Stimulated activated CD4-positive, alpha-beta T cell treated with anti-CD3 and anti-CD28 coated beads, Interleukin-1b, Interleukin-23, amount 100 ng/mL, for 24 hours (primary cell): ENCODE measurements around the gene GRB2.
"Not testable (repeated sequence)": the region's sequence is repeated elsewhere in the genome, so short reads cannot be mapped to it uniquely, and the experiment has no call there.

Experiments used
- DNase-seq, 4 experiments: peaks; one replicate each; pipeline ENCODE4 v3.0.0-alpha.2; 2020; ENCODE audit warnings: low read depth in 4 of 4, low spot score in 1 of 4

Gene GRB2

DNA sequence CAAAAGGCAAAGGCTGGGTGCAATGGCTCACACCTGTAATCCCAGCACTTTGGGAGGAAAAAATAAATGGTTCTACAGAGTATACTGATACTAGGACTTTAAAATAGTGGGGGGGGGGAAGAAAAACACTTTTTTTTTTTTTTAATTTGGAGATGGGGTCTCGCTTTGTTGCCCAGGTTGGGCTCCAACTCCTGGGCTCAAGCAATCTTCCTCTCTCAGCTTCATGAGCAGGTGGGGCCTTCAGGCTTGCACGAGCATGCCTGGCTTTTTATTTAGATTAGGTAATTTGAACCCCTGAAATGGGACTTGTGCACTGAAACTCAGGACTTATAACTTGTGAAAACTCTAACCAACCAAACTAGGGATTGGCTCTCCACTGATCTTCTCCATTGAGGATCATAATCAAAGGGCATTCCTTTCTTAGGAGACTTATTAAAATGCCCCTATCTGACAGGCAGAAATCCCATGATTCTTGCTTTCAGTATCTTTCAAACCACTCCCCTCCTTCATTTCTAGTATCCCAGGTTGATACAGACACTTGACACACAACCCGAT, 16.9 kb downstream of the GRB2 start:
- no peak for DNase-seq

DNA sequence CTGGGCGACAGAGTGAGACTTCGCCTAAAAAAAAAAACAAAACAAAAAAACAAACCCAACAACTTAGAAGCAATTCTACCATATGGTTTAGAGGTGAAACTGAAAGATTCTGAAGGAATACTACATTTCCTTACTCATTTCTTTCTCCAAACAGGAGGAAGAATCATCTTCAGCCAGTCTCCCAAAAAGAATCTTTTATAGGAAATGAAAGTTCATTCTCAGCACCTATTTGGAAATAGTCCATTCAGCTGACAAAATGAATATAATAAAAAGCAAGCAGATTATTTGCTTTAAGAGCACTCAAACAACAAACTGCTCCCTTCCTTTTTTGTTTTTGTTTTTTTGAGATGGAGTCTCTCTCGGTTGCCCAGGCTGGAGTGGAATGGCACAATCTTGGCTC, 17.7 kb downstream of the GRB2 start:
- DNase-seq = no peak

DNA sequence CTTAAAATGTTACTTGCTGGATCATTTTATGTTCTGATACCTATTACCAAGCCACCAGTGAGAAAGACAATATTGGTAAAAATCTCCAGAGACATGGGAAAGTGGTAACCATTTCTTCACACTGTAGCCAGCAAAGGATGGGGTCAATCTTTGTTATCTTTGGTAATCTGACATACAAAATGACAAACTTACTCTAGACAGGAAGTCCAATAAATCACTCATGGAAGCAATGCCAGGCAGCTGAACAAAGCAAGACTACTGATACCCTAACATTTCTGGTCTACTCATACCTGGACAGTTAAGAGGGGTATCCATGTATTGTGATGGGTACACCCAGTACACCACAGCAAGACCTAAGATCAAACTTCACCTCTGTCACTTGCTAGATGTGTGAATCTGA, 19.0 kb downstream of the GRB2 start:
- DNase-seq = no peak

DNA sequence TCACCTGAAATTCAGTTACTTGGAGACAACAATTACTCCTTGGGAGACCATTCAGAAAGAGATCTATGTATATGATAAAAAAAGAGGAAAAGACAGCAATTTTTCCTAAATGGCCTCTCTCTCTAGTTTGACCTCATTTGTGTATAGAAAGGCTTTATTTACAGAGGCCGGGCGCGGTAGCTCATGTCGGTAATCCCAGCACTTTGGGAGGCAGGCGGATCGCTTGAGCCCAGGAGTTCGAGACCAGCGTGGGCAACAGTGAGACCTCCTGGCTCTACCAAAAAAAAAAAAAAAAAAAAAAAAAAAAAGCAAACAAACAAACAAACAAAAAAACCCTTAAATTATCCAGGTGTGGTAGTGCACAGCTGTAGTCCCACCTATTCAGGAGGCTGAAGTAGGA, 20.7 kb downstream of the GRB2 start:
- no peak for DNase-seq

DNA sequence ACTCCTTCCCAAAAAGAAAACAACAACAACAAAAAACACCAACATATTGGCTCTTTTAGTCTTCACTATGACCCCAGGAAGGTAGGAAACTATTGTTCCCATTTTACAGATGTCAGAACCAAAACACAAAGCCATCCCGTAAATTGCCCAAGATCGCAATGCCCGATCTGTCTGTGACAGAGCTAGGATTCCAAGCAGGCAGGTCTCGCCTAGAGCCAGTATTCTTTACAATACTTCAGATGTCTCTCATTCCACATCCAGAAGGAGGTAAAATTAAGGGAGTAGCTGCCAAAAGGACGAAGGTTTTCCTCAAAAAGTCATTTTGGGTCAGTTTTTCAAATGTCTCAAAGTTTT, 21.7 kb downstream of the GRB2 start:
- no peak for DNase-seq

DNA sequence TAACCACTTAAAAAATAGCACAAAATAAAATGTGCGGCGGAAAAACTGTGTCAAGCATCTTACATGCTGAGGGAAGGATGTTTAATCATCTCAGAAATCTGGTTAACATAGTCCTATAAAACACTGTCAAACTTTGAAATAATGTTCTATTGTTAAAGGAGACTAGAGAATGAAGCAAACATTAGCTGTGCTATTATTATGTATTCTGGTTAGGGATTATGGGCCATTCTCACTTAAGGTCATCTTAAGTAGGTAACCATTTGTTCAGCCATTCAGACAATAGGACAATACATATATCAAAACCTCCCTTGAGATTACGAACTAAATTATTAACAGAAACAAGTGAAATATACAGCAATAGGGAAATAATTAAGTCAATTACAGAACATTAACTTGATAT, 24.7 kb downstream of the GRB2 start:
- no peak for DNase-seq

DNA sequence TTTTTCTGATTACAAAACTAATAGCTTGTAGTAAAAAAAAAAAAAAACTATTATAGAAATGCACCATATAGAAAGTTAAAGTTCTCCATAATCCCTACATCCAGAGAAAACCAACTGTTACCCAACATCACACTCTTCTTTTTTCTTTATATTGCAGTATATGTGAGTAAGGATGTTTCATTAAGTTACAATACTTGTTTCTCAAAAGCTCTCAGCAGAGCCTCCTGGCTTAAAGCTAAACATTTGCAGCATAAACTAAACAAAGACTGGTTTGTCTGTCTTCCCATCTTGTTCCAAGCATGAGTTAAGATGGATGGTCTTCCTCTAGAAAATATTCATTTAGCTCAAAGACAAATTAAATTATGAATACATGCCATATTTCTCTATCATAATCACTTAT, 25.2 kb downstream of the GRB2 start:
- no peak for DNase-seq

DNA sequence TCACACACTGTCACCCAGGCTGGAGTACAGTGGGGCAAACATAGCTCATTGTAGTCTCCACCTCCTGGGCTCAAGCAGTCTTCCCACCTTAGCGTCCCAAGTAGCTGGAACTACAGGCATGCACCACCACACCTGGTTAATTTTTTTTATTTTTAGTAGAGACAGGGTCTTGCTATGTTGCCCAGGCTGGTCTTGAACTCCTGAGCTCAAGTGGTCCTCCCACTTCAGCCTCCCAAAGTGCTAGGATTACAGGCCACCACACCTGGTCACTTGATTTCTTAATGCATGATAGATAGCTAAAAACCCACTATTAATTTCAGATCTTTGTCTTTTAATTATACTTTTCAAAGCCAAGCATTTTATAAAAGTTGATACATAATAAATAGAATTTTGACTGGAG, 26.1 kb downstream of the GRB2 start:
- not testable (repeated sequence) for DNase-seq

DNA sequence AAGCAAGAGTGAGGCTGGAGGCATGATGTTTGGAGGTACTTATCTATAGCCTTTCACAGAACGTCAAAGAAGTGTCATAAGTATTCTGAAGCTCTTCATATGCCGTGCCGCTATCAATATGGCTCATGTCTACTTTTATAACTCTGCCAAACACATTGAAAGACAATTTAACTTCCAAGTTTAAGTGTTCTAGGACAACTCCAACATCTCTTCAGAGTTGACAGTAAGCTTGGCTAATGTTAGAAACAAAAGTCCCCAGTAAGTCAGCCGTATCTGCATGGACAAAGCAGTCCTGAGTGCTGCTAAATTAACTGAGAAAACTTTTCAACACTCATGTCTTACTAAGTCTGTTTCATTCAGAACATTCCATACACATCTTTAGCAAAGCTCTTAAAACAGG, 32.2 kb downstream of the GRB2 start:
- no peak for DNase-seq

DNA sequence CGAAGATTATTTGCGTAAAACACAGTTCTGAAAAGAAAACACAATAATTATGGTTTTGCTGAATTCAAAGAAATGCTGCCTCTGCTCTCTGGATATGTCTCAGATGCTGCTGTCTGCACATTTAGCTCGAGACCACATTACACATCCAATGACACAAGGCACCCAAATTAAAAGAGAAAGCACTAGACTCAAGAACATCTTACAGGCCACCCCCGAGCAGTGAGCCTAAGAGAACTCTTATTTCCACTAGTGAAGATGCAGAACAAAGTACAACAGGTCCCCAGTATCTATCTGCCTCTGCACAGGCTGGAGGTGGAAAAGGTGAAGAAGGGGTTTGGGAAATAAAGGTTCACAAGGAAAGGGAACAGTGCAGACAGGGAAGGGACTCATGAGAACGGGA, 33.5 kb downstream of the GRB2 start:
- DNase-seq = no peak

DNA sequence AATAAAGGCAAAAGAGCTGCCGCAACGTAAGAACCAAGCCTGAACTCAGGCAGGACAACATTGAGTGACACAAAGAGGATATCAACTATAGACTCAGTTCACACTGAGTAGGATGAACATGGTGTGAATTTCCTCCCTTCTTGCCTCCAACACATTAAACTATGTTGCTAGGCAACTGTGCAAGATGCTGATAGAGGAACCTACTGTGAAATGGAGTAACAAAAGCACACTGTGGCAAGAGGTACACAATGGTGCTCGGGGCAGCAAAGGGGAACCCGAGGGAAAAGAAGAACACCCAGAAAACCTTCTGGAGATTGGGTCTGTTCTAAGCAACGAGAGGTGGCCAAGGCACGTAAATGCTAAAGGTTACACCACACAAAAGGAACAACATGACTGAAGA, 34.1 kb downstream of the GRB2 start:
- no peak for DNase-seq

DNA sequence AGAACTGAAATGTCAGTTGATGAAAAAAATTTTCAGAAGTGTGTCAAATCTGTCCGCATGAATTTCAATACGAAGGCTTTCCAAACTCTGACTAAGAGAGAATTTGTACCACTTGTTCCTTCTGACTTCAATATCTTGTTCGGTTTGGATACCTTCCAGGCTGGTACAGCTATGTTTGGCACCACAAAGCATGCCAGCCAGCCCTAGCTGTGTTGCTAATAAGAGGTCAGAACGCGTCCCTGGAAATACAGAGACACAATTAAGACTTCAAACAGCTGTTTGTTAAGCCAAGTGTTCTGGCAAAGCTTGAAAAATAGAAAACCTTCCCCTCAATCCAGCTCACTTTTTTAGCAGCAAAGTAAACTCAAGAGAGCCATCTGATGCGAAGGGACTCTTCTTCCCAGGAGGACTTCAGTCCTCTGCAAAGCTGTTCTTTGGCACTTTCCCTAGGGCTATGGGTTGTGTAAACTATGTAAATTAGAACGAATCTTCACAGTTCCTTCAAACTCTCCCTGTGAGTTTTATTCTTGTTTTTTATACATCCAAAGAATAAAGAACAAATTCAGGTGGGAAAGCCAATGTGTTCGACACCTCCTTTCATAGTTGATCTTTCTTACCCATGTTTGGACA, 35.1 kb downstream of the GRB2 start:
- no peak for DNase-seq

DNA sequence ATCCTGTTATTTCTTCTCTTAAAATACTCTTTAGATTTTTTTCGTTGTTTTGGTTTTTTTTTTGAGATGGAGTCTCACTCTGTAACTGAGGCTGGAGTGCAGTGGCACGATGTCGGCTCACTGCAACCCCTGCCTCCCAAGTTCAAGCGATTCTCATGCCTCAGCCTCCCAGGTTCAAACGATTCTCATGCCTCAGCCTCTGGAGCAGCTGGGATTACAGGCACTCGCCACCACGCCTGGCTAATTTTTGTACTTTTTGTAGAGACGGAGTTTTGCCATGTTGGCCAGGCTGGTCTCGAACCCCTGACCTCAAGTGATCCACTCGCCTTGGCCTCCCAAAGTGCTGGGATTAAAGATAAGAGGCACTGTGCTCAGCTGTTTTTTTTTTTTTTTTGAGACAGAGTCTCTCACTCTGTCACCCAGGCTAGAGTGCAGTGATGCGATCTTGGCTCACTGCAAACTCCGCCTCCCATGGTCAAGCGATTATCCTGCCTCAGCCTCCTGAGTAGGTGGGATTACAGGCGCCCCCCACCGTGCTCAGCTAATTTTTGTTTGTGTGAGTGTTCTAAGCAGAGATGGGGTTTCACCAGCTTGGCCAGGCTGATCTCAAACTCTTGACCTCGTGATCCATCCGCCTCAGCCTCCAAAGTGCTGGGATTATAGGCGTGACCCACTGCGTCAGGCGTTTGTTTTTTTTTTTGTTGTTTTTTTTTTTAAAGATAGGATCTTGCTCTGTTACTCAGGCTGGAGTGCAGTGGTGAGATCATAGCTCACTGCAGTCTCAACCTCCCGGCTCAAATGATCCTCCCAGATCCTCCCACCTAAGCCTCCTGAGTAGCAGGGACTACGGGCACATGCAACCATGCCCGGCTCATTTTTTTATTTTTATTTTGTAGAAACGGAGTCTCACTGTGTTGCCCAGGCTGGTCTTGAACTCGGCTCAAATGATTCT, 37.4 kb downstream of the GRB2 start:
- not testable (repeated sequence) for DNase-seq

DNA sequence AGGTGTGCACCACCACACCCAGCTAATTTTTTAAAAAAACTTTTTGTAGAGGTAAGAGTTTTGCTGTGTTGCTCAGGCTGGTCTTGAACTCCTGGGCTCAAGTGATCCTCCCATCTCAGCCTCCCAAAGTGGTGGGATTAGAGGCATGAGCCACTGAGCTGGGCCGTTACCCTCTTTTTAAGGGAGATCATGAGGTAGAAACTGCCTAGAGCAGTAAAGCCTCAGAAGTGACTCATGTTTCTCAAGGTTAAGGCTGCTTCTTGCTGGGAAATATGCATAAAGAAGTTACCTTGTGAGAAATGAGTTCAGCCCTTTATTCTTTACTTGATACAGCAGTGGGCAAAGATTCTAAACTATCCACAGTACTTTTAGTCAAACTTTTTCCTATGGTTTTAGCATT, 38.2 kb downstream of the GRB2 start:
- DNase-seq = no peak

DNA sequence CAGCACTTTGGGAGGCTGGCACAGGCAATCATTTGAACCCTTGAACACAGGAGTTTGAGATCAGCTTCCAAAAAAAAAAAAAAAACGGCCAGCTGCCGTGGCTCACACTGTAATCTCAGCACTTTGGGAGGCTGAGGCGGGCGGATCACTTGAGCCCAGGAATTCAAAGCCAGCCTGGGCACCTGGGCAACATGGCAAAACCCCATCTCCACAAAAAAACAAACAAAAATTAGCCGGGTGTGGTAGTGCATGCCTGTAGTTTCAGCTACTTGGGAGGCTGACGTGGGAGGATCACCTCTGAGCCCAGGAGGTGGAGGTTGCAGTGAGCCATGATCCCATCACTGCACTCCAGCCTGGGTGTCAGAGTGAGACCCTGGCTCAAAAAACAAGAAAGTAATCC, 39.0 kb downstream of the GRB2 start:
- no peak for DNase-seq

DNA sequence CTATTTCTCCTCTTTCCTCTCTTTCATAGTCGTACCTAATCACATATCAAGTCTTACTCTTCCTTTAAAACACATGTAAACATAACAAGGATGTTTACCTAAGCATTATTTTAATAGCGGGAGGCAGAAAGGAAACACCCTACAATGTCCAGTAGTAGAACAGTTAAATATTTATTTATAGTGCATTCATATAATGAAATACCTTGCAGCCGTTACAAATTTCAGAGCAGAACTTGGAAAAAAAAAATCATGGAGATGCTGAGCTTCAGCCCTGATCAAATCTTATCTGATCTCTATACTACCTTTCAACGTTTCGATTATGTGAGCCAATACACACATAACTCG, 39.6 kb downstream of the GRB2 start:
- DNase-seq = no peak

DNA sequence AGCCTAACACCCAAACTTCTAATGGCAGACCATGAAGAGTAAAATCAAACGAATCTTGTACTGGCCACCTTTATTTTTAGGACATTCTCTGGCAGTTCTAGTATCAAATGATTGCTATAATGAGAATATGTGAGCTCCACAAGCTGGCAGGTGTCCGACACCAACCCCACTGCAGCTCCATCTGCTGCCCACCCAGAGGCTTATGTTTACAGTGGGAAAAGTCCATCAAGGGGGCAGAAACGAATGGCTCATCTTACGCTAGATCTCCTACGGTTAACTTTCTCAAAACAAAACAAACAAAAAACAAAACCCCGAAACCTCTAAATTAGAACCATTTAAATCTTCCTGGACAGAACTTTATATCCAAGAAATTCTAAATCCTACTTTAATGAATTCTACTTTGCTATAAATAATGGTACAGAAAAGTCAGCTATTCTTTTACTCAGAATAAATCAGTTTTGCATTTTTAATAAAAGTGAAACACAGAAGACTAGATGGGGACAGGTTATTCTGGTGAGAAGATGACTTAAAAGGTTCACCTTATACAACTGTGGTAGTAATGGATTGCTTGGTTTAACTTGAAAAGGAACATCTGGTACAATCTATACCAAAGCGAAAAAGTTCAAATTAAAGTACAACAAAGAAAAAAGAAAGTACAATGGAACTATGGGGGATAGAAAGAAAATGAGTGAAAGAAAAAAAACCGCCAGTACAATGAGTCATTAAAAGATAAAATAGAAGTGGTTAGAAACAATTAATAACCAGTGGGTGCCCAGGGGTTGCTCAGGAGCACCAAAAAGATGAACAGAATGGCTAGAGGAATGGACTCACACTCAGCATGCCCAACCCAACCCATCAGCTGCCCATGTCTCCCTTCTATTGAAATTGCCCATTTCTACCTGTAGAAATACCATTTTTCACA, 40.2 kb downstream of the GRB2 start:
- DNase-seq = no peak

DNA sequence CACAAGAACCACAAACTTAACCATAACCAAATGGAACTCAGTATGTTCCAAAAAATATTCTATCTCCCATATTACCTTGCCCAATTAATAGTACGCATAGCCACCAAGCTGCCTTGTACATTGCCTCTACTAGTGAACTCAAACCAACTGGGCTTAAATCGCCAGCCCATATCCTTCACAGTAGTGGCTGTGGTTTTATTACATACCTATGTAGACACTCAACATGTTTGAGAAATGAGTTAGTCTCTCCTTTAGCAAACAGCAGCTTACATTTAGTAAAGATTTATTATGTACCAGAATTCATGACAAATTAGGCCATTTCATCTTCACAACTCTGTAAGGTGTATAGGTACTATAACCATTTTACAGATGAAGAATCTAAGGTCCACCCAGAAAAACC, 41.4 kb downstream of the GRB2 start:
- no peak for DNase-seq

DNA sequence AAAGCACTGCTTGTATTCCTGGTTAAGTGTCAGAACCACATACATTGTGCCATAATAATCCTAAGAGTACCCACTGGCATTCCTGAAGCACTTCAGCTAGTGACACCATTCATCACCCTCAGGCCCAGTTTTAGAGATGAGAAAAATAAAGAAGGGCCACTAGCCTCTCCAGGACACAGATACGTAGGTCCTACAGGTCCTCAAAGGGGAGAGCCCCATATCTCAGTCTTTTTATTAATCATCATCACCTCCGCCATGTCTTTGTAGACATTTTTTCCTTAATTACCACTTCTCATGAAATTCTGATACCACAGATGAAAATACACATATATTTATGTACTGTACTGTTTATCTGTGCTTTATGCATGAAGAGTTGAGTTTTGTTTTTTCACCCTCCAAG, 43.5 kb downstream of the GRB2 start:
- DNase-seq = no peak

DNA sequence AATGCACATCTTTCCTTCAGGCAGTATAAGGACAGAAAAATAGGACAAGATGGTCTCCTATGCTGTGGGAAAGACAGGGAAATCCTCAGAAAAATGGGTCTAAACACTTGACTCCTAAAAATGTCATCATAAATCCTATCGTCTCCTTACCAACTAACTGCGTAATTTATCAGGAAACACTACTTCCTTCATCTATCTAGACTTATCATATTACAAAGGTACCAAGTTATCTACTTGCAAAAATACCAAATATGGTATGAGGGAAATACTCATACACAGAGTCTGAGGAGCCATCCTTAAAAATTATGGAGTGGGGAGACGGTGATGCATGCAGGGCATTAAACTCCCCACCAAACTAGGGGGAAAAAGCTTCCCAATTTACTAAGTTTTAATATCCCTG, 44.1 kb downstream of the GRB2 start:
- DNase-seq = no peak

DNA sequence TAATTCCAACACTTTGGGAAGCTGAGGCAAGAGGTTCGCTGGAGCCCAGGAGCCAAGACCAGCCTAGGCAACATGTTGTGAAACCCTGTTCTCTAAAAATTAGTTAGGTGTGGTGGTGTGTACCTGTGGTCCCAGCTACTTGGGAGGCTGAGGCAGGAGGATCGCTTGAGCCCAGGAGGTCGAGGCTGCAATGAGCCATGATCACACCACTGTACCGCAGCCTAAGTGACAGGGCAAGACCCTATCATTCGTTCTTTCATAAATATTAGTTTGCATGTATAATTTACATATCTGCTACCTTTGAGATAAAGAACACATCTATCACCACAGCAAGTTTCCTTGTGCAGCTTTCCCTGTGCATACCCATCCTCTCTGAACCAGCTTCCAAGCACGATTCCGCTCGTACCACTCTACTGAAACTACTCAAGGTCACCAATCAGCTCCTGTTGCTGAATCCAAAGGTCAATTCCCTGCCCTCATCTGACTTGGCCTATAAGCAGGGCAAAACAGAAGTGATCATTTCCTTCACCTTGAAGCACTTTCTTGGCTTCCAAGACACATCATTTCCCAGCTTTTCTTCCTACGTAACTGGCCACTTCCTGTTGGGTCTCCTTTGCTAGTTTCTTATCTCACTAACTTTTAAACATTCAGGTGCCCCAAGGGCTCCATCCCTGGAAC, 49.1 kb downstream of the GRB2 start:
- DNase-seq = no peak
